GM12872 (cell line): Measurements from ENCODE around the gene CPLX3.

ENCODE experiments used
- TF ChIP-seq, protein P1 (sequence below): IDR thresholded peaks from 3 replicates; pipeline ENCODE4 v1.5.1; 2011; ENCODE audit warnings: low read depth, mild to moderate bottlenecking, low read length, moderate library complexity; ENCODE audit not compliant: insufficient read depth

The CPLX3 gene

GRCh38 chr15:74794970-74795349, 31.5 kb upstream of the CPLX3 start:
- TF ChIP-seq, protein P1, sequence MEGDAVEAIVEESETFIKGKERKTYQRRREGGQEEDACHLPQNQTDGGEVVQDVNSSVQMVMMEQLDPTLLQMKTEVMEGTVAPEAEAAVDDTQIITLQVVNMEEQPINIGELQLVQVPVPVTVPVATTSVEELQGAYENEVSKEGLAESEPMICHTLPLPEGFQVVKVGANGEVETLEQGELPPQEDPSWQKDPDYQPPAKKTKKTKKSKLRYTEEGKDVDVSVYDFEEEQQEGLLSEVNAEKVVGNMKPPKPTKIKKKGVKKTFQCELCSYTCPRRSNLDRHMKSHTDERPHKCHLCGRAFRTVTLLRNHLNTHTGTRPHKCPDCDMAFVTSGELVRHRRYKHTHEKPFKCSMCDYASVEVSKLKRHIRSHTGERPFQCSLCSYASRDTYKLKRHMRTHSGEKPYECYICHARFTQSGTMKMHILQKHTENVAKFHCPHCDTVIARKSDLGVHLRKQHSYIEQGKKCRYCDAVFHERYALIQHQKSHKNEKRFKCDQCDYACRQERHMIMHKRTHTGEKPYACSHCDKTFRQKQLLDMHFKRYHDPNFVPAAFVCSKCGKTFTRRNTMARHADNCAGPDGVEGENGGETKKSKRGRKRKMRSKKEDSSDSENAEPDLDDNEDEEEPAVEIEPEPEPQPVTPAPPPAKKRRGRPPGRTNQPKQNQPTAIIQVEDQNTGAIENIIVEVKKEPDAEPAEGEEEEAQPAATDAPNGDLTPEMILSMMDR, result no peak

GRCh38 chr15:74795966-74796625, 30.3 kb upstream of the CPLX3 start:
- TF ChIP-seq, protein P1, result no peak

DNA sequence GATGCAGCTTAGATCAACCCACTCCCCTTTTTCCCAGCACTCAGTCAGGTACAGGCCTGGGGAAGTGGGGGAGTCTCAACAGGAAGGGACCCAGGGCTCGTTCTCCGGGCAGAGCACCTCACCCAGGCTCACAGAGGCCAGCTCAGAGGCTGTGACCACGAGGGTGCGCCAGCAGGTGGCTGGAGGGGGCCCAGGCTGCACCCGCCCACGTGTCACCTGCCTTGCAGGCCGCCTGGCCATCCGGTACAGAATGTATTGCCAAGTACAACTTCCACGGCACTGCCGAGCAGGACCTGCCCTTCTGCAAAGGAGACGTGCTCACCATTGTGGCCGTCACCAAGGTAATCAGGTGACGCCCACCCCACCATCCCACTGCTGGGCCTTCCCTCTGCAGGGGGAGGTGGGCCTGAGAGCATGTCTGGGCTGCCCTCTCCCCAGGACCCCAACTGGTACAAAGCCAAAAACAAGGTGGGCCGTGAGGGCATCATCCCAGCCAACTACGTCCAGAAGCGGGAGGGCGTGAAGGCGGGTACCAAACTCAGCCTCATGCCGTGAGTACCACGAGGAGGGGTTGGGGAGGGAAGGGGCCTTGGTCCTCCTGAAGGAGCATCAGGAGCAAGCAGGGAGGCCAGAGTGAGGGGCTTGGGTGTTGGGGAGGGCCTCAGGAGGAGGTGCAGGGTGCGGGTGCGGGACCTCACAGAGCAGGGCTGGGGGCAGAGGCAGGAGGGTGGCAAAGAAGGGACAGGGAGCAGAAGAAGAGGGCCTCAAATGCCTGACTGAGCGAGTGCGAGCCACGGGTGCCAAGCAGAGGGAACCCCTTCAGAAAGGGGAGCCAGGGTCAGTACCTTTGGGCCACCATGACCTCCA, 27.8 kb upstream of the CPLX3 start:
- TF ChIP-seq, protein P1, result peak; percentile 52

GRCh38 chr15:74799255-74799855, 27.1 kb upstream of the CPLX3 start:
- TF ChIP-seq, protein P1, result peak; percentile 38; the same call in 1 of the 3 replicates

DNA sequence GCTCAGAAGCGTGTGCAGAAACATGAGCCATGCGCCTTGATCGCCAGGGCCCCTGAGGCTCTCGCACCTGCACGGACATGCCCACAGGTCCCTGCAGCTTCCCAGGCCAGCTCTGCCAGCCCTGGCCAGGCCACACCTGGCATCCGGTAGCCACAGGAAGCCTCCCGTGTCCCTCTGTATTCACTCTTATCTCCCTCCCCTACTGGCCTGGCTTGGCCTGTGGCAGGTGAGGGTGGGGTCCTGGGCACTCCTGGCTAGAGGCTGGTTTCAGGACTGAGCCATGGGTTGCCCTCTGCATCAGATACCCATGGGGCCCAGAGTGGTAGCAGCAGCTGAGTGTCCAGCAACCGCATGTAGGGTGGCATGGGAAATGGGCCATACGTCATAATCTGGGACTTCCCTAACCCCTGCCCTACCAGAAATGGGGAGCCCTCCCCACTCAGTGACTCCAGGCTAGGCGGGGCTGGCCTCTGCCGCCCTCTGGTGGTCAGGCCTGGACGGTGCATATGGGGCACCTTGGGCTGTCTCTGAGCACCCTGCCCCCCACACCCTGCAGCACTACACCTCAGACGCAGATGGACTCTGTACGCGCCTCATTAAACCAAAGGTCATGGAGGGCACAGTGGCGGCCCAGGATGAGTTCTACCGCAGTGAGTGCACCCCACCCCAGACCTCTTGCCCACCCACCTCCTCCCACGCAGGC, 26.4 kb upstream of the CPLX3 start:
- TF ChIP-seq, protein P1, result peak; percentile 99

GRCh38 chr15:74800559-74801094, 25.8 kb upstream of the CPLX3 start:
- TF ChIP-seq, protein P1, result no peak
